GM21515 (cell line): ENCODE measurements around the gene NME7.
"Not testable (repeated sequence)": the region's sequence is repeated elsewhere in the genome, so short reads cannot be mapped to it uniquely, and the experiment has no call there.

Experiments used
- ATAC-seq: cut with Tn5 transposase; IDR thresholded peaks from one replicate; pipeline ENCODE4 v1.9.1; 2021; ENCODE audit not compliant: unreplicated experiment

Gene NME7

GRCh38 chr1:169236143-169236542 is 131.5 kb downstream of the NME7 start:
- ATAC-seq: no peak

GRCh38 chr1:169235568-169235967 is 132.0 kb downstream of the NME7 start:
- no peak for ATAC-seq

- ATAC-seq: no peak
Observed at GRCh38 chr1:169234780-169235179, 132.8 kb downstream of the NME7 start.

- no peak for ATAC-seq
Observed at GRCh38 chr1:169217636-169218035, 150.0 kb downstream of the NME7 start.

GRCh38 chr1:169214598-169214997 is 153.0 kb downstream of the NME7 start:
- ATAC-seq: no peak

- ATAC-seq: no peak
Observed at GRCh38 chr1:169212088-169212487, 155.5 kb downstream of the NME7 start.

- no peak for ATAC-seq
Observed at GRCh38 chr1:169207797-169208520, 159.6 kb downstream of the NME7 start.

- ATAC-seq: no peak
Observed at GRCh38 chr1:169204157-169204556, 163.4 kb downstream of the NME7 start.

- no peak for ATAC-seq
Observed at GRCh38 chr1:169202791-169203665, 164.6 kb downstream of the NME7 start.

- ATAC-seq: no peak
Observed at GRCh38 chr1:169201084-169201619, 166.4 kb downstream of the NME7 start.

- ATAC-seq: no peak
Observed at GRCh38 chr1:169200319-169200718, 167.3 kb downstream of the NME7 start.

GRCh38 chr1:169196581-169196980 is 171.0 kb downstream of the NME7 start:
- no peak for ATAC-seq

- ATAC-seq: no peak
Observed at GRCh38 chr1:169196161-169196560, 171.4 kb downstream of the NME7 start.

GRCh38 chr1:169193191-169193850 is 174.3 kb downstream of the NME7 start:
- no peak for ATAC-seq

- no peak for ATAC-seq
Observed at GRCh38 chr1:169186106-169186505, 181.5 kb downstream of the NME7 start.

- ATAC-seq: no peak
Observed at GRCh38 chr1:169184812-169185211, 182.8 kb downstream of the NME7 start.

- no peak for ATAC-seq
Observed at GRCh38 chr1:169180174-169180573, 187.4 kb downstream of the NME7 start.

- ATAC-seq: not testable (repeated sequence)
Observed at GRCh38 chr1:169179431-169179830, 188.2 kb downstream of the NME7 start.

GRCh38 chr1:169175461-169175860 is 192.1 kb downstream of the NME7 start:
- no peak for ATAC-seq

GRCh38 chr1:169163059-169163458 is 204.5 kb downstream of the NME7 start:
- no peak for ATAC-seq

GRCh38 chr1:169161496-169162194 is 206.0 kb downstream of the NME7 start:
- peak; percentile 87 for ATAC-seq
